Measurements from ENCODE around the gene ARL5B. TPM values are rescaled to one million over a fixed set of nuclear protein-coding genes. Genes with fewer than 3 reads are reported as not detected.

Gene ARL5B
- total and polyA plus RNA-seq, 8 donors = 2.1 to 10.0 (median 6.2) TPM

GRCh38 chr10:18684416-18684815, 25.2 kb downstream of the ARL5B start:
- ATAC-seq (no peak), DNase-seq (no peak), FAIRE-seq (no peak)
- Histone ChIP-seq H3K36me3 (no peaks in the 10 kb centered on the region), H3K9me3 (no peaks in the 10 kb centered on the region), H3K27me3 (no peaks in the 10 kb centered on the region), H3K4me3 (no peak overlapping the region), H3K27ac (no peak overlapping the region), H3K4me1 (no peaks in the 10 kb centered on the region)
- 50 to 52% methylated on average over 1 of the region's 1 CpG for WGBS, 2 donors
- intact Hi-C loops (cut with DNase I) = no loop called here
- TF ChIP-seq CTCF (IDR thresholded peaks at IDR 0.05) = no peak

- Histone ChIP-seq H3K9me3 (no peaks in the 10 kb centered on the region), H3K4me1 (no peaks in the 10 kb centered on the region), H3K4me3 (no peak overlapping the region), H3K36me3 (no peaks in the 10 kb centered on the region), H3K27me3 (no peaks in the 10 kb centered on the region), H3K27ac (no peak overlapping the region)
- no peak for DNase-seq
- intact Hi-C loops (cut with DNase I) = no loop called here
- ATAC-seq = no peak
- no peak for TF ChIP-seq CTCF (IDR thresholded peaks at IDR 0.05)
- FAIRE-seq = no peak
- 72 to 86% methylated on average over 3 of the region's 3 CpGs for WGBS, 2 donors
Observed at GRCh38 chr10:18684953-18685352, 25.7 kb downstream of the ARL5B start.

GRCh38 chr10:18685555-18685954, 26.3 kb downstream of the ARL5B start:
- Histone ChIP-seq H3K4me1 (no peaks in the 10 kb centered on the region), H3K36me3 (no peaks in the 10 kb centered on the region), H3K27me3 (no peaks in the 10 kb centered on the region), H3K4me3 (no peak overlapping the region), H3K27ac (no peak overlapping the region), H3K9me3 (no peaks in the 10 kb centered on the region)
- WGBS, 2 donors = 54 to 58% methylated on average over 7 of the region's 7 CpGs
- intact Hi-C loops (cut with DNase I) = no loop called here
- no peak for TF ChIP-seq CTCF (IDR thresholded peaks at IDR 0.05)
- ATAC-seq = no peak
- FAIRE-seq = no peak
- DNase-seq = no peak

GRCh38 chr10:18687195-18687594, 28.0 kb downstream of the ARL5B start:
- no peak for ATAC-seq
- Histone ChIP-seq H3K27ac (no peak overlapping the region), H3K36me3 (no peaks in the 10 kb centered on the region), H3K4me1 (no peaks in the 10 kb centered on the region), H3K27me3 (no peaks in the 10 kb centered on the region), H3K4me3 (no peak overlapping the region), H3K9me3 (no peaks in the 10 kb centered on the region)
- no peak for FAIRE-seq
- no peak for DNase-seq
- 84 to 89% methylated on average over 7 of the region's 7 CpGs for WGBS, 2 donors
- intact Hi-C loops (cut with DNase I) = no loop called here
- TF ChIP-seq CTCF (IDR thresholded peaks at IDR 0.05) = no peak

GRCh38 chr10:18687706-18688105, 28.5 kb downstream of the ARL5B start:
- H3K9me3 ChIP-seq = no peaks in the 10 kb centered on the region
- H3K27me3 ChIP-seq = no peaks in the 10 kb centered on the region
- no peak for DNase-seq
- intact Hi-C loops (cut with DNase I) = no loop called here
- no peaks in the 10 kb centered on the region for H3K36me3 ChIP-seq
- H3K4me3 ChIP-seq = no peak overlapping the region
- TF ChIP-seq CTCF (IDR thresholded peaks at IDR 0.05) = no peak
- 25 to 42% methylated on average over 5 of the region's 5 CpGs for WGBS, 2 donors
- H3K27ac ChIP-seq = no peak overlapping the region
- FAIRE-seq = no peak
- no peak for ATAC-seq
- no peaks in the 10 kb centered on the region for H3K4me1 ChIP-seq
